OCI-LY1 (cell line): Measurements from ENCODE around the gene FLYWCH1.

Experiments used
- H2AFZ ChIP-seq: fragments of 200-600 bp; sonication (generic), shearing (Covaris generic); 2 replicates; pipeline ENCODE4 v1.6.0; 2014; ENCODE audit warnings: antibody characterized with exemption, mild to moderate bottlenecking, low read length
- H3F3A ChIP-seq: fragments of 200-600 bp; sonication (generic), shearing (Covaris generic); 2 replicates; pipeline ENCODE4 v1.6.0; 2014; ENCODE audit warnings: mild to moderate bottlenecking, antibody characterized with exemption, low read length, moderate library complexity; ENCODE audit not compliant: insufficient read depth
- H3K27ac ChIP-seq: fragments of 200-600 bp; sonication (generic); 2 replicates; pipeline ENCODE4 v1.5.1; 2014; ENCODE audit warnings: low read length, mixed run types, mild to moderate bottlenecking, low read depth; ENCODE audit not compliant: poor library complexity, severe bottlenecking
- H3K27me3 ChIP-seq: fragments of 200-600 bp; sonication (generic); 2 replicates; pipeline ENCODE4 v1.6.0; 2014; ENCODE audit warnings: antibody characterized with exemption, mild to moderate bottlenecking, low read length, moderate library complexity; ENCODE audit not compliant: insufficient read depth
- H3K36me3 ChIP-seq: fragments of 200-600 bp; sonication (generic); 2 replicates; pipeline ENCODE4 v1.6.1; 2014; ENCODE audit warnings: mild to moderate bottlenecking, antibody characterized with exemption, low read length, moderate library complexity, mixed read lengths; ENCODE audit not compliant: insufficient read depth
- H3K4me1 ChIP-seq: fragments of 200-600 bp; sonication (generic); 2 replicates; pipeline ENCODE4 v1.5.1; 2014; ENCODE audit warnings: mild to moderate bottlenecking, low read length, moderate library complexity; ENCODE audit not compliant: insufficient read depth, severe bottlenecking
- H3K4me2 ChIP-seq: fragments of 200-600 bp; sonication (generic), shearing (Covaris generic); 2 replicates; pipeline ENCODE4 v1.6.1; 2014; ENCODE audit warnings: low read length
- H3K4me3 ChIP-seq: fragments of 200-600 bp; sonication (generic); 2 replicates; pipeline ENCODE4 v1.5.1; 2014; ENCODE audit warnings: low read length, low read depth, mild to moderate bottlenecking, mixed read lengths; ENCODE audit not compliant: poor library complexity, severe bottlenecking
- H3K79me2 ChIP-seq: fragments of 200-600 bp; shearing (Covaris generic); 2 replicates; pipeline ENCODE4 v1.6.1; 2016; ENCODE audit warnings: mixed run types, low read length, mixed read lengths; ENCODE audit not compliant: insufficient read depth
- H3K9ac ChIP-seq: fragments of 200-600 bp; sonication (generic), shearing (Covaris generic); 2 replicates; pipeline ENCODE4 v1.6.1; 2014; ENCODE audit warnings: mild to moderate bottlenecking, low read length, mixed read lengths
- H3K9me2 ChIP-seq: fragments of 200-600 bp; sonication (generic), shearing (Covaris generic); 2 replicates; pipeline ENCODE4 v1.6.1; 2014; ENCODE audit warnings: low read depth, mild to moderate bottlenecking, low read length, mixed read lengths
- H3K9me3 ChIP-seq: fragments of 200-600 bp; shearing (Covaris generic); 2 replicates; pipeline ENCODE4 v1.6.1; 2014; ENCODE audit warnings: low read length, mixed read lengths
- H4K20me1 ChIP-seq: fragments of 200-600 bp; sonication (generic), shearing (Covaris generic); 2 replicates; pipeline ENCODE4 v1.6.0; 2016; ENCODE audit warnings: mild to moderate bottlenecking, low read length; ENCODE audit not compliant: insufficient read depth
- EZH2 ChIP-seq: fragments of 200-600 bp; sonication (generic), shearing (Covaris generic); IDR thresholded peaks from 2 replicates; pipeline ENCODE4 v1.8.0; 2017; ENCODE audit warnings: borderline replicate concordance, mixed run types, mild to moderate bottlenecking, antibody characterized with exemption, low read length, moderate library complexity, mixed read lengths
- TF ChIP-seq, protein P1 (sequence below): fragments of 200-600 bp; sonication (generic), shearing (Covaris generic); IDR thresholded peaks from 2 replicates; pipeline ENCODE4 v1.5.1; 2017; ENCODE audit warnings: mild to moderate bottlenecking, antibody characterized with exemption, low read length, moderate library complexity, mixed read lengths

Gene FLYWCH1

GRCh38 chr16:2884041-2884451 is 27.7 kb upstream of the FLYWCH1 start:
- H3K4me3 ChIP-seq: peak overlapping the region; percentile 68
- no peaks in the 10 kb centered on the region for H3K79me2 ChIP-seq
- H4K20me1 ChIP-seq: no peaks in the 10 kb centered on the region
- no peak overlapping the region for H3K27ac ChIP-seq
- H3K36me3 ChIP-seq: no peaks in the 10 kb centered on the region; the same call in 1 of the 2 replicates
- no peaks in the 10 kb centered on the region for H3K9me2 ChIP-seq
- no peaks in the 10 kb centered on the region for H3K27me3 ChIP-seq
- no peak overlapping the region for H3K9ac ChIP-seq
- no peak overlapping the region for H2AFZ ChIP-seq
- no peaks in the 10 kb centered on the region for H3F3A ChIP-seq
- H3K9me3 ChIP-seq: peaks cover 9% of the 10 kb centered on the region
- peaks cover 5% of the 10 kb centered on the region for H3K4me1 ChIP-seq
- no peak for TF ChIP-seq EZH2
- TF ChIP-seq, protein P1, sequence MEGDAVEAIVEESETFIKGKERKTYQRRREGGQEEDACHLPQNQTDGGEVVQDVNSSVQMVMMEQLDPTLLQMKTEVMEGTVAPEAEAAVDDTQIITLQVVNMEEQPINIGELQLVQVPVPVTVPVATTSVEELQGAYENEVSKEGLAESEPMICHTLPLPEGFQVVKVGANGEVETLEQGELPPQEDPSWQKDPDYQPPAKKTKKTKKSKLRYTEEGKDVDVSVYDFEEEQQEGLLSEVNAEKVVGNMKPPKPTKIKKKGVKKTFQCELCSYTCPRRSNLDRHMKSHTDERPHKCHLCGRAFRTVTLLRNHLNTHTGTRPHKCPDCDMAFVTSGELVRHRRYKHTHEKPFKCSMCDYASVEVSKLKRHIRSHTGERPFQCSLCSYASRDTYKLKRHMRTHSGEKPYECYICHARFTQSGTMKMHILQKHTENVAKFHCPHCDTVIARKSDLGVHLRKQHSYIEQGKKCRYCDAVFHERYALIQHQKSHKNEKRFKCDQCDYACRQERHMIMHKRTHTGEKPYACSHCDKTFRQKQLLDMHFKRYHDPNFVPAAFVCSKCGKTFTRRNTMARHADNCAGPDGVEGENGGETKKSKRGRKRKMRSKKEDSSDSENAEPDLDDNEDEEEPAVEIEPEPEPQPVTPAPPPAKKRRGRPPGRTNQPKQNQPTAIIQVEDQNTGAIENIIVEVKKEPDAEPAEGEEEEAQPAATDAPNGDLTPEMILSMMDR: no peak
- peak overlapping the region; percentile 71 for H3K4me2 ChIP-seq

DNA sequence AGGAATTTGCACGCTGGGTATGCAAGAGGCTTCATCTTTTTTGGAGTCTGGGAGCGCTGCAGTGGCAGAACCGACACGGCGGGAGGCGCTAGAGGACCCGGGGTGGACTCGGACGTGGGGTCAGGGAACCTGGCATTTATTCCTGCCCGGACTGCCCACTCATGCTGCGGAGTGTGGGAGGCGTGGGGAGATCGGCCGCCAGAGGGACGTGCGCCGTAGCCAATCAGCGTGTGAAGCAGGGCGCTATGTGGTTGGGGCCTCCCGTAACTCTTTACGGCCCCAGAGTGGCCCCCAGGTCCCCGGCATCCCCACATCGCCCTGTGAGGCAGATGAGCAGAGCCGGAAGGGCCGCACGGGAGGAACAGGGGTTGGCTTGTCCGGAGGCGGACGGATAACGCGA is 17.5 kb upstream of the FLYWCH1 start:
- H3K4me2 ChIP-seq: no peak overlapping the region
- H3K27me3 ChIP-seq: no peaks in the 10 kb centered on the region
- no peak overlapping the region for H3K9ac ChIP-seq
- no peak overlapping the region for H3K27ac ChIP-seq
- no peaks in the 10 kb centered on the region for H3F3A ChIP-seq
- no peaks in the 10 kb centered on the region for H3K9me2 ChIP-seq
- no peak overlapping the region for H3K4me3 ChIP-seq
- no peaks in the 10 kb centered on the region for H3K4me1 ChIP-seq
- H3K36me3 ChIP-seq: no peaks in the 10 kb centered on the region
- TF ChIP-seq, protein P1: no peak
- no peak for TF ChIP-seq EZH2
- H3K79me2 ChIP-seq: no peaks in the 10 kb centered on the region
- H3K9me3 ChIP-seq: no peaks in the 10 kb centered on the region
- H4K20me1 ChIP-seq: no peaks in the 10 kb centered on the region
- no peak overlapping the region for H2AFZ ChIP-seq

GRCh38 chr16:2895813-2896212 is 15.9 kb upstream of the FLYWCH1 start:
- no peak overlapping the region for H3K27ac ChIP-seq
- H4K20me1 ChIP-seq: no peaks in the 10 kb centered on the region
- H3K9ac ChIP-seq: no peak overlapping the region
- no peaks in the 10 kb centered on the region for H3K36me3 ChIP-seq
- no peaks in the 10 kb centered on the region for H3K4me1 ChIP-seq
- no peaks in the 10 kb centered on the region for H3K79me2 ChIP-seq
- TF ChIP-seq, protein P1: no peak
- no peak for TF ChIP-seq EZH2
- H3K4me2 ChIP-seq: no peak overlapping the region
- H3K27me3 ChIP-seq: no peaks in the 10 kb centered on the region
- H3K9me2 ChIP-seq: no peaks in the 10 kb centered on the region
- H3K4me3 ChIP-seq: no peak overlapping the region
- H3F3A ChIP-seq: no peaks in the 10 kb centered on the region
- H2AFZ ChIP-seq: no peak overlapping the region
- no peaks in the 10 kb centered on the region for H3K9me3 ChIP-seq
